Measurements from ENCODE around the gene FBXW8.

DNA sequence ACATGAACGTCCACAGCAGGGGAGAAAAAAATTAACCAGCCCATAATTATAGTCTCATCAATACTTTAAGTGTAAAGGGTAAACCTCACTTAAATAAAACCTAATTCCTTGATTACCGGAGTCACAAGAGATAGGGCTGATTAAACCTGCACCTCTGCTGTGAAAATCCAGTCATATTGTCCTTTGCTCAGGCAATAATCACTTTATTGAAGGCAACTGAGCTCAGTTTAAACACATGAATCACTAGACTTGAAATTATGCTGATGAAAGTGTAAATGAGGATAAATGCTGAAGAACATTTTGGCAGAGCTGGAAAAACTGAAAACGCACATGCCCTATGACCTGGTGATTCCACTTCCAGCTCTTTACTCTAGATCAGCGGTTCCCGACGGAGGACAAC lies 22.9 kb upstream of the FBXW8 start:
- TF ChIP-seq TAF1 (IDR thresholded peaks at IDR 0.05; ENCODE audit: borderline replicate concordance, insufficient read depth, low read length), result no peak
- no peak for TF ChIP-seq POLR2AphosphoS5 (IDR thresholded peaks at IDR 0.05; ENCODE audit: low read depth, low read length)
- TF ChIP-seq, protein P1, sequence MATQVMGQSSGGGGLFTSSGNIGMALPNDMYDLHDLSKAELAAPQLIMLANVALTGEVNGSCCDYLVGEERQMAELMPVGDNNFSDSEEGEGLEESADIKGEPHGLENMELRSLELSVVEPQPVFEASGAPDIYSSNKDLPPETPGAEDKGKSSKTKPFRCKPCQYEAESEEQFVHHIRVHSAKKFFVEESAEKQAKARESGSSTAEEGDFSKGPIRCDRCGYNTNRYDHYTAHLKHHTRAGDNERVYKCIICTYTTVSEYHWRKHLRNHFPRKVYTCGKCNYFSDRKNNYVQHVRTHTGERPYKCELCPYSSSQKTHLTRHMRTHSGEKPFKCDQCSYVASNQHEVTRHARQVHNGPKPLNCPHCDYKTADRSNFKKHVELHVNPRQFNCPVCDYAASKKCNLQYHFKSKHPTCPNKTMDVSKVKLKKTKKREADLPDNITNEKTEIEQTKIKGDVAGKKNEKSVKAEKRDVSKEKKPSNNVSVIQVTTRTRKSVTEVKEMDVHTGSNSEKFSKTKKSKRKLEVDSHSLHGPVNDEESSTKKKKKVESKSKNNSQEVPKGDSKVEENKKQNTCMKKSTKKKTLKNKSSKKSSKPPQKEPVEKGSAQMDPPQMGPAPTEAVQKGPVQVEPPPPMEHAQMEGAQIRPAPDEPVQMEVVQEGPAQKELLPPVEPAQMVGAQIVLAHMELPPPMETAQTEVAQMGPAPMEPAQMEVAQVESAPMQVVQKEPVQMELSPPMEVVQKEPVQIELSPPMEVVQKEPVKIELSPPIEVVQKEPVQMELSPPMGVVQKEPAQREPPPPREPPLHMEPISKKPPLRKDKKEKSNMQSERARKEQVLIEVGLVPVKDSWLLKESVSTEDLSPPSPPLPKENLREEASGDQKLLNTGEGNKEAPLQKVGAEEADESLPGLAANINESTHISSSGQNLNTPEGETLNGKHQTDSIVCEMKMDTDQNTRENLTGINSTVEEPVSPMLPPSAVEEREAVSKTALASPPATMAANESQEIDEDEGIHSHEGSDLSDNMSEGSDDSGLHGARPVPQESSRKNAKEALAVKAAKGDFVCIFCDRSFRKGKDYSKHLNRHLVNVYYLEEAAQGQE (IDR thresholded peaks at IDR 0.05; ENCODE audit: insufficient read depth in 1 of 2, low read depth in 2 of 2, low read length in 2 of 2), result no peak
- TF ChIP-seq SIN3A (IDR thresholded peaks at IDR 0.05; ENCODE audit: borderline replicate concordance, insufficient read depth, low read length), result no peak
- TF ChIP-seq FOXP2 (optimal IDR thresholded peaks at IDR 0.05; ENCODE audit: borderline replicate concordance, extremely low read depth, extremely low read length, insufficient read depth), result no peak
